ENCODE measurements around the gene MYRIP.

- no peak for TF ChIP-seq YY1 (IDR thresholded peaks at IDR 0.05; ENCODE audit: insufficient read depth, insufficient read length)
- no peak for TF ChIP-seq SUZ12 (IDR thresholded peaks at IDR 0.05; ENCODE audit: extremely low read depth, insufficient read depth, insufficient read length)
Observed at GRCh38 chr3:39848365-39848764, 39.0 kb downstream of the MYRIP start.
